Fibroblast of skin of right quadriceps (primary cell): ENCODE measurements around the gene NEGR1.
A peak's percentile ranks its signal among the peaks of the same experiment; 100 is the strongest.

ENCODE experiments used
- DNase-seq: peaks from one replicate; pipeline ENCODE4 v3.0.0-alpha.2; 2013

Gene NEGR1

GRCh38 chr1:71666609-71667008 is 615.7 kb downstream of the NEGR1 start:
- peak; percentile 58 for DNase-seq

- peak; percentile 82 for DNase-seq
These were observed 621.9 kb downstream of the NEGR1 start for GRCh38 chr1:71660411-71660810.

DNA sequence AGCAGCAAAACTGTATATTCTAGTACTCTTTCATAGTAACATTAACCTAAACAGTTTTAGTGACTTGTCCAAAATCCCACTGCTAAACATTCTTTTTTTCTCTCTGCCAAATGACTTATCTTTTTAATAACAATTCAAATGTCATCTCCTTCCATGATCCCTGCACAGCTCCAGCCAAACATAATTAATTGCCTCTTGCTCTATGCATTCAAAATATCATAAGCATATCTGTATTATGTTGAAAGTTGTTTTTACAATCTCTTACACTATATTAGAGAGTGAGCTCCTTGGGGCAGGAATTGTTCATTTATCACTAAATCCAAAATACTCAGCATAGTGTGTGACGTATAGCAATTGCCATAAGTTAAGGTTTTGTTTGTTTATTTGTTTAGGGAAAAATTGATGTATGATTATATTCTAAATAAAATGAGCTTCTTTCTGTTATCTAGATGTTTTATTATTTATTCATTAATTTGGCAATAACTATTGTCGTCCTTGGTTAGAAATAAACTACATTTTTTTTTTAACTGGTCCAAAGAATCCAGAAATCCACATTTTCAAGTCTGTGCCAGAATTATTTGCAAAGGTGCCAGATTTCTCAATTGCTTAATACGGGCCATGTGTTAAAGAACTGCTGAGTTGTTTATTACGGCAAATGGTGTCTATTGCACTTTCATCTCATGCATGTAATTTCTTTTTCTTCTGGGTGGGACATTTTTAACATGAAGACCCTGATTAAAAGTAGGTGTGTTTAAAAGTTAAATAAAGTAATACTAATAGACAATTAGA is 624.3 kb downstream of the NEGR1 start:
- peak; percentile 79 for DNase-seq

- DNase-seq, result peak; percentile 58
These were observed 625.4 kb downstream of the NEGR1 start for GRCh38 chr1:71656902-71657301.

DNA sequence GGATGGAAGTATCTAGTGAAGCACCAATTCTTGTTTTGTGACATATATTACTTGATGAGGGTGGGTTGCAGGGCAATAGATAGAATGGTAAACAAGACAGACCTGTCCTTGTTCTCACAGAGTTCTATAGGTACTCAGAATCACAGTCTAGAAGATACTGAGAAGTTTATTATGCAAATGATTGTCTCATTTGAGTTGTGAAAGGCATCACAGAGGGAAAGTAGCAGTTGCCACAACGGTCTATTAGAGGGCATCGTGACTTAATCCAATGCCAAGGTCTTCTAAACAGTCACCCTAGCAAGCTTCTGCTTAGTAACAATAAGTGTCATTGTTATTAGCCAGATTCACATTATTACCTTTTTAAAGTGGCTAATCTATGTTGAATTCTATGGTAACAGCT is 626.7 kb downstream of the NEGR1 start:
- DNase-seq, result no peak

DNA sequence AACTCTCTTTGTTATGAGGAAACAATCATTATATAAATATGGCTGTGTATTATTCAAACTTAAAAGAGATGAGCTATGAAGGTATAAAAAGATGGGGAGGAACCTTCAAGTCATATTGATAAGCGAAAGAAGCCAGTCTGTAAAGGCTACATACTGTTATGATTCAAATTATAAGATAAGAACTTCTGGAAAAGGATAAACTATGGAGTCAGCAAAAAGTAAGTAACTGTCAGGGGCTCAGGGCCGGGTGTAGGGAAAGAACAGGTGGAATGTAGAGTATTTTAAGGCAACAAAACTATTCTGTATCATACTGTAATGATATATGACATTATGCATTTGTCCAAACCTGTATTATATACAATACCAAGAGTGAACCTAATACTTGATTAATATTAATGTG is 628.4 kb downstream of the NEGR1 start:
- no peak for DNase-seq

GRCh38 chr1:71651214-71651613 is 631.1 kb downstream of the NEGR1 start:
- no peak for DNase-seq

DNA sequence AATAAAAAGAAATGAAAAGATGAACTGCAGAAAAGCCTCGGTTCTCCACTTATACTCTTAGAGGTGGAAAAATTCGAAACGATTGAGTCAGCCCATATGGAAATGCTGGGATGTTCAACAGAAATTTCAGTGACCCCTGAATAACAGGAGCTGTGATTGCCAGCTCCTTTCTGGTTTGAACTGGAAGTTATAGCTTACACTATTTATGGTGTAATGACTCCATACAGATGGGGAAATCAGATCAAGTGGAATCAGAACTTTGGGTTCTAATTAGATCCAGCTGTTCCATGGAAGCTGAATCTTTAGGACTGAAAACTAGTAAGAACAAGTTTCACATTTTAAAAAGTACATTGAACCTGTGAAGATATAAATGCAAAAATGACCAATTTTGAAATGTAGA is 632.2 kb downstream of the NEGR1 start:
- peak; percentile 83 for DNase-seq

DNA sequence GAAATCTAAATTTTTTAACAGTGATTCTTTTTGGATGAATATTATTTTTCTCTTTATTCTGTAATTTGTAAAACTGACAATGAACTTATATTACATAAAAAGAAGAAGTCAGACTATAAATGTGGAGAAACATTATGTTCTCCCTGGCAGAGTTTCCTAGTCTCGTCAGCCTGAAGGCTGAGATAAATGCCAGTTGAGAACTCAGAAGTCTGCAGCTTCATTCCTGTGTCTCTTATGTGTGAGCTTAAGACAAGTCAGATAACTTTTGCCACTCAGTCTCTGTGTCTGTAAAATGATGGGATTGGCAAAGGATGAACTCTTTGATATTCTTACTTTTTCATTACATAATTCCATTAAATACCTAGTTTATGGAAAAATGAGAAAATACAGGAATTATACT is 632.7 kb downstream of the NEGR1 start:
- DNase-seq, result no peak

DNA sequence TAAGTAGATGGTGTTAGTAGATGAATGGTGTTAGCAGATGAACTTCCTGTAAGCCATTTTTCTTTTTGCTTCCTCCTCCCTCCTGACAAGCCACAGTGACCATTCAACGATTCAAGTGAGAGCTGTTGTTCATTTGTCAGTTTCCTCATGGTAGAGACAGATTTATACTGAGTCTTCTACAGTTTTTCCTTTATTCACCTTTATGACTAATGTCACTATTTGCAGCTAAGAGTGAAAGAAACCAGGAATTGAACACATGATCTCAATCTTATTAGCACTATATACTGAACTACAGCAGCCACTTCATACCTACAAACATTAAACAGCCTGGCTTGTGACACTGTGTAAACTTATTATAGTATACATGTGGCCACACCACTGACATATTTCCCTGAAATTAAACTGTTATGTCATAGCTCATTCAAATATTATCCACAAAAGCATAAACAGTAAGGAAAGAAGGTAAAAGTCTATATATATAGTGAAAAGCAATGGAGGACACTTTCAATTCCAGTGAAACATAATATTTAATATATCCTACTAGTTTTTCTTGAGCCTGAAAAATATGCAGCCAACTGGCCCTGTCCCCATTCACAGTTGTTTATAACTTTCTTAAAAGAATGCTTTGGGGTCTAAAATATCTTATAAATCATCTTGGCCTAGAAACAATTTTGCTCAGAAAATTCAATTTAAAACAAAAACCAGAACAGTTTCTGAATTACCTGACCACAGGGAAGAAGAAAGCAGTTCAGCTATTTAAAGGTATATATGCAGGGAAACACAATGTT is 634.6 kb downstream of the NEGR1 start:
- DNase-seq, result no peak

GRCh38 chr1:71645015-71645414 is 637.3 kb downstream of the NEGR1 start:
- DNase-seq, result no peak

- no peak for DNase-seq
These were observed 640.4 kb downstream of the NEGR1 start for GRCh38 chr1:71641903-71642302.

DNA sequence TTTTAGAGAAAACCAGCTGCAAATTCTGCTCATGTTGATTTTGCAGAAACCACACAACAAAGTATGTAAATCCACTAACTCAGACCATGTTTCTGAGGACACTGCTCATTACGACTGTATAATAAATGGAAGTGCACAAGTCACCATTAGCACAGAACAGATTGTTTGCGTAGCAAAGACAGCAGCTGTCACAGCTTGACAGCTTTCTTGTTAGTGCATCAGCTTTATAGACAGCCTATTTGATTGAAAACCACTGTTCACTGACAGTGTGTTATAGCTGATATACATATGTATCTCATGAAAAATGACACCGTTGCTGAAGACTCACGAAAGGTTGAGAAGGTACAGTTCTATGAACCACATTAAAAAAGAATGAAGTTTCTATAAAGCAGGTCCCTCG is 641.3 kb downstream of the NEGR1 start:
- DNase-seq, result no peak

GRCh38 chr1:71640116-71640515 is 642.2 kb downstream of the NEGR1 start:
- DNase-seq, result no peak

- DNase-seq, result peak; percentile 68
These were observed 644.1 kb downstream of the NEGR1 start for GRCh38 chr1:71638081-71638766.

- DNase-seq, result no peak
These were observed 646.8 kb downstream of the NEGR1 start for GRCh38 chr1:71635568-71635967.

DNA sequence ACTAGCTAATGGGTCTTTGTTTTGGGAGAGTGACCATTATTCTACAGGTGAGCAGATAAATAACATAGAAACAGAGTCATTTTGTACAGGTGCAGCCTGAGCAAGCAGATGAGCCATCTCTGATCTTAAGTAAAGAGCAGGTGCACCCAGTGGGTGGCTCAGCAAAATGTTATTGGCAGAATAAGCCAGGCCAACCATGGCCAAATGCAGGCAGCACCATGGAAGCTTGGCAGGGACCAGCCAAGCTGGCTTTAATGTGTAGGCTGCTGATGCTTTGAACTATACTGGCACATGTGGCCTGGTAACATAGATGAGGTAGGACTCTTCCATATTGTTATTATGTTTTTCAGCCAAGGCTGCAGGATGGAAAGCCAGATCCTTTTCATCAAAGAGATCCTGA is 648.2 kb downstream of the NEGR1 start:
- no peak for DNase-seq

GRCh38 chr1:71630073-71630472 is 652.3 kb downstream of the NEGR1 start:
- no peak for DNase-seq

GRCh38 chr1:71625004-71625403 is 657.3 kb downstream of the NEGR1 start:
- DNase-seq, result no peak

GRCh38 chr1:71623888-71624287 is 658.5 kb downstream of the NEGR1 start:
- no peak for DNase-seq

- DNase-seq, result peak; percentile 82
These were observed 660.6 kb downstream of the NEGR1 start for GRCh38 chr1:71621785-71622184.

DNA sequence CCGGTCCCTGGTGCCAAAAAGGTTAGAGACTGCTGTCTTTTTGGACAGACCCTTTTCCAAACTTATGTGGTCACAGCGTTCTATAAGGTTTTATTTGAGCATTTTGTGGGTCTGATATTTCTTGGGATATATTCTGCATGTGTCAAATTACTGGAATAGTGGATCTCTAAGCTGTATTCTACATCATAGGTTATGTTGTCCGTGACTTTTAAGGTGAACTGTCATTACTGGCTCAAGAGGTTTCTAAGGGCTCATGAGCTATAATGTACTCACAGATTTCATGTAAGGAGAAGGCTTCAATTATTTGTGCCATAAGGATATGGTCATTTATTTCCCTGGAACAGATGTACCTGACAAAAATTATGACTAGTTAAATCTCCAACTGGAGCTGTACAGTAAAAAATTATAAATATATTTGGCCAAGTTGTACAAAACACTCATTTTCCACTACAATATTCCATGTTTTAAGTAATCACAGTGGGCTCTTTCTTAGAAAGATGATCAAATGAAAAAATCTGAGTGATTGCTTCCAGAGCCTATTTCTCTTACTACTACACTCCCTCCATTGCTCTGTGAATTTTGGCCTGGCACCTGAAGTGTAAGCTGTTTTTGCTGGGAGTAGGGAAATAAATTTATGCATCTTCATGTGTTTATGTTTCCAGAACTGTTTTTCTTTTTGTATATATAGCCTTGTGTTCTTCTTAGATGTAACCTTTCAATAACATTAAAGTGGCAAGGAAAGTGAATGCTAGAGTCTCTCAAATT is 663.4 kb downstream of the NEGR1 start:
- no peak for DNase-seq

- no peak for DNase-seq
These were observed 664.1 kb downstream of the NEGR1 start for GRCh38 chr1:71618191-71618590.
